DOHH2 (cell line): ENCODE results near the gene CPED1.
"Not testable (repeated sequence)": the region's sequence is repeated elsewhere in the genome, so short reads cannot be mapped to it uniquely, and the experiment has no call there.

Experiments used
- H3F3A ChIP-seq: fragments of 200-600 bp; sonication (generic), shearing (Covaris generic); 2 replicates; pipeline ENCODE4 v1.6.0; 2016; ENCODE audit warnings: antibody characterized with exemption, mild to moderate bottlenecking; ENCODE audit not compliant: control insufficient read depth, insufficient read depth
- H3K27ac ChIP-seq: fragments of 200-600 bp; sonication (generic); 2 replicates; pipeline ENCODE4 v1.5.1; 2014; ENCODE audit warnings: low read depth, mild to moderate bottlenecking, low read length, moderate library complexity
- H3K27me3 ChIP-seq: fragments of 200-600 bp; sonication (generic); 2 replicates; pipeline ENCODE4 v1.6.1; 2014; ENCODE audit warnings: mild to moderate bottlenecking, low read length, mixed read lengths; ENCODE audit not compliant: control insufficient read depth
- H3K36me3 ChIP-seq: fragments of 200-600 bp; sonication (generic); 2 replicates; pipeline ENCODE4 v1.6.1; 2014; ENCODE audit warnings: mild to moderate bottlenecking, low read length, moderate library complexity, mixed read lengths; ENCODE audit not compliant: control insufficient read depth
- H3K4me1 ChIP-seq: fragments of 200-600 bp; sonication (generic); 2 replicates; pipeline ENCODE4 v1.6.1; 2014; ENCODE audit warnings: mild to moderate bottlenecking, low read length, mixed read lengths; ENCODE audit not compliant: control insufficient read depth
- H3K4me2 ChIP-seq: fragments of 200-600 bp; sonication (generic); 2 replicates; pipeline ENCODE4 v1.6.0; 2014; ENCODE audit warnings: mild to moderate bottlenecking, low read length, moderate library complexity
- H3K4me3 ChIP-seq: fragments of 200-600 bp; sonication (generic); 2 replicates; pipeline ENCODE4 v1.5.1; 2014; ENCODE audit warnings: mild to moderate bottlenecking, low read length, mixed read lengths
- H3K79me2 ChIP-seq: fragments of 200-600 bp; sonication (generic); 2 replicates; pipeline ENCODE4 v1.6.1; 2014; ENCODE audit warnings: mild to moderate bottlenecking, low read length, mixed read lengths; ENCODE audit not compliant: control insufficient read depth
- H3K9me2 ChIP-seq: fragments of 200-600 bp; sonication (generic); replicated peaks from 2 replicates; pipeline ENCODE4 v1.6.1; 2014; ENCODE audit warnings: mild to moderate bottlenecking, low read length, mixed read lengths; ENCODE audit not compliant: control insufficient read depth
- H3K9me3 ChIP-seq: fragments of 200-600 bp; sonication (generic); 2 replicates; pipeline ENCODE4 v1.6.1; 2014; ENCODE audit warnings: antibody characterized with exemption, low read length, mixed read lengths; ENCODE audit not compliant: control insufficient read depth, insufficient read depth
- H4K20me1 ChIP-seq: fragments of 200-600 bp; sonication (generic); 2 replicates; pipeline ENCODE4 v1.6.0; 2014; ENCODE audit warnings: low read depth, mild to moderate bottlenecking, antibody characterized with exemption, low read length, moderate library complexity; ENCODE audit not compliant: control insufficient read depth, insufficient read depth
- EZH2phosphoT487 ChIP-seq: fragments of 200-600 bp; sonication (generic); IDR thresholded peaks from 2 replicates; pipeline ENCODE4 v1.6.1; 2017; ENCODE audit warnings: borderline replicate concordance, mild to moderate bottlenecking, antibody characterized with exemption, low read length, moderate library complexity, mixed read lengths
- TF ChIP-seq, protein P1 (sequence below): fragments of 200-600 bp; sonication (generic); IDR thresholded peaks from one replicate; pipeline ENCODE4 v1.5.1; 2014; ENCODE audit warnings: antibody characterized with exemption, mild to moderate bottlenecking, low read depth, low read length; ENCODE audit not compliant: poor library complexity, severe bottlenecking

The CPED1 gene

DNA sequence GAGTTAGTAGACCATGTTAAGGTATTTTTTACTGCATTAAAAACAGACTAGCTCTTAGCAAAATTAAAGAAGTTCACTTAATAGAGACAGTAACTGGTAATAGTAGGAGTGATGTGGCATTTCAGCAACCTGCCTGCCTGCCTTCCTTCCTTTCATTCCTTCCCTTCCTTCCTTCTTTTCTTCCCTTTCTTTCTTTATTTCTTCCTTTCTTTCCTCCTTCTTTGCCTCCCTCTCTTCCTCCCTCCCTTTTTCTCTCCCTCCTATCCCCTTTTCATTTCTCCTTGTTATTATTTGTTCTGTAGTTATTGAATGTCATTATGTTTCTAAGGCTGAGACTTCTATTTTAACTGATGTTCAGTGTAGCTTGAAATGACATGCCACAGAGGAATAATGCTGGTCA lies 193.8 kb downstream of the CPED1 start:
- peaks cover 18% of the 10 kb centered on the region for H3K36me3 ChIP-seq
- no peaks in the 10 kb centered on the region for H3K79me2 ChIP-seq
- no peaks in the 10 kb centered on the region for H3K9me3 ChIP-seq
- peak overlapping the region; percentile 77 for H3K4me2 ChIP-seq
- H3F3A ChIP-seq = peaks cover 5% of the 10 kb centered on the region; the same call in 1 of the 2 replicates
- peaks cover 80% of the 10 kb centered on the region for H3K4me1 ChIP-seq
- no peak for TF ChIP-seq EZH2phosphoT487
- TF ChIP-seq, protein P1, sequence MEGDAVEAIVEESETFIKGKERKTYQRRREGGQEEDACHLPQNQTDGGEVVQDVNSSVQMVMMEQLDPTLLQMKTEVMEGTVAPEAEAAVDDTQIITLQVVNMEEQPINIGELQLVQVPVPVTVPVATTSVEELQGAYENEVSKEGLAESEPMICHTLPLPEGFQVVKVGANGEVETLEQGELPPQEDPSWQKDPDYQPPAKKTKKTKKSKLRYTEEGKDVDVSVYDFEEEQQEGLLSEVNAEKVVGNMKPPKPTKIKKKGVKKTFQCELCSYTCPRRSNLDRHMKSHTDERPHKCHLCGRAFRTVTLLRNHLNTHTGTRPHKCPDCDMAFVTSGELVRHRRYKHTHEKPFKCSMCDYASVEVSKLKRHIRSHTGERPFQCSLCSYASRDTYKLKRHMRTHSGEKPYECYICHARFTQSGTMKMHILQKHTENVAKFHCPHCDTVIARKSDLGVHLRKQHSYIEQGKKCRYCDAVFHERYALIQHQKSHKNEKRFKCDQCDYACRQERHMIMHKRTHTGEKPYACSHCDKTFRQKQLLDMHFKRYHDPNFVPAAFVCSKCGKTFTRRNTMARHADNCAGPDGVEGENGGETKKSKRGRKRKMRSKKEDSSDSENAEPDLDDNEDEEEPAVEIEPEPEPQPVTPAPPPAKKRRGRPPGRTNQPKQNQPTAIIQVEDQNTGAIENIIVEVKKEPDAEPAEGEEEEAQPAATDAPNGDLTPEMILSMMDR = no peak
- H4K20me1 ChIP-seq = no peaks in the 10 kb centered on the region
- peak overlapping the region; percentile 90; the same call in 1 of the 2 replicates for H3K27ac ChIP-seq
- peak overlapping the region; percentile 8; the same call in 1 of the 2 replicates for H3K4me3 ChIP-seq
- no peaks in the 10 kb centered on the region for H3K9me2 ChIP-seq
- H3K27me3 ChIP-seq = no peaks in the 10 kb centered on the region

DNA sequence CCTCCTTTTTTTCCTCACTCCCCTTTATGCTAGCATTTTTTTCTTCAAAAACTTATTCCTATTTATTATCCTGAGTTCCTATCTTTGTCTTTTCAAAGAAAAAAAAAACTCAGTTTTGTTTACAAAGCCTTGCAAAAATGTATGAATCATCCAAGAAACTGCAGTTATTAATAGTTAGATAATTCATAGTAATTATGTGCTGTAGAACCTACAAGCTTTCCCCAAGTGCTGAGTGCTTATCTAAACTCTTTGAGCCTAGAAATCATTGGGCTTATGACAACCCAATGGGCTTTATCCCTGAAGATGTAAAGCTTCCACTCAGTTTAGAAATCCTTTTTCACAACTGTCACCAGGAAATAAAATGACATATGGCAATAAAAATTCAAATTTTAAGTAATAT lies 194.4 kb downstream of the CPED1 start:
- no peaks in the 10 kb centered on the region for H3K9me2 ChIP-seq
- peaks cover 3% of the 10 kb centered on the region; the same call in 1 of the 2 replicates for H3F3A ChIP-seq
- no peaks in the 10 kb centered on the region for H3K9me3 ChIP-seq
- no peaks in the 10 kb centered on the region for H3K79me2 ChIP-seq
- no peaks in the 10 kb centered on the region for H3K27me3 ChIP-seq
- H3K4me3 ChIP-seq = no peak overlapping the region
- H4K20me1 ChIP-seq = no peaks in the 10 kb centered on the region
- H3K27ac ChIP-seq = peak overlapping the region; percentile 90; the same call in 1 of the 2 replicates
- peaks cover 78% of the 10 kb centered on the region for H3K4me1 ChIP-seq
- H3K4me2 ChIP-seq = peak overlapping the region; percentile 77
- TF ChIP-seq, protein P1 = no peak
- no peak for TF ChIP-seq EZH2phosphoT487
- peaks cover 18% of the 10 kb centered on the region for H3K36me3 ChIP-seq

DNA sequence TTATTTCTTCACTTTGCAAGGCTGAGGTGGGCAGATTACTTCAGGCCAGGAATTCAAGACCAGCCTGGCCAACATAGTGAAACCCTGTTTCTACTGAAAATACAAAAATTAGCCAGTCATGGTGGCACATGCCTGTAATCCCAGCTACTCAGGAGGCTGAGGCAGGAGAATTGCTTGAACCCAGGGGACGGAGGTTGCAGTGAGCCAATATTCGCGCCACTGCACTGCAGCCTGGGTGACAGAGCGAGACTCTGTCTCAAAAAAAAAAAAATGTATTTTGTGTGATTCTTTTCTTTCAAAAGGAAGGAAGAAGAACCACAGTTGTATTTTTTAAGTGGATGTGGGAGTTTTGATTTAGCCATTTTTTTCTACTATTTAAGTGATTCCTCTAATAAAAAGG lies 195.4 kb downstream of the CPED1 start:
- peak overlapping the region; percentile 12; the same call in 1 of the 2 replicates for H3K4me3 ChIP-seq
- not testable (repeated sequence) for H3F3A ChIP-seq, H3K9me2 ChIP-seq, H3K79me2 ChIP-seq, H4K20me1 ChIP-seq, H3K9me3 ChIP-seq, H3K27me3 ChIP-seq
- peak overlapping the region; percentile 77 for H3K4me2 ChIP-seq
- peaks cover 14% of the 10 kb centered on the region for H3K36me3 ChIP-seq
- H3K27ac ChIP-seq = peak overlapping the region; percentile 90; the same call in 1 of the 2 replicates
- H3K4me1 ChIP-seq = peaks cover 69% of the 10 kb centered on the region

DNA sequence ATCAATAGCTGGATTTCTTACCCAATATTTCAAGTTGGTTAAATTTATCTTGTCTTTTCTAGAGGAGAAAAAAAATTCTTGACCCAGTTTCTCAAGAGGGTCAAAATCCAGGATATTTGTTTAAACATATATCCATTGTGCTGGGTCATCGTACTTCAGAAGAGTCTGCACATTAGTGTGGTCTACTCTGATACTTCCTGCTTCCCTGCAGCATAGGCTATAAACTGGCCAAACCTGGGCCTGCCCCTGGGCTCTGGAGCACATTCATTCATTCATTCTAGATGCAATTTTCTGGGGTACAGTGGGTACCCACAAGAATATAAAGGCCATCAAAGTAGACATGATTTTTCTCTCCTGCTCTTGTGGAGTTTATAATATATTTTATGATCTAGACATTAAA lies 198.2 kb downstream of the CPED1 start:
- H3K27ac ChIP-seq = no peak overlapping the region

More for the DNA sequence above, 198.2 kb downstream of the CPED1 start:
- Histone ChIP-seq H3K4me3 (no peak overlapping the region), H3F3A (no peaks in the 10 kb centered on the region), H3K4me2 (no peak overlapping the region), H3K79me2 (no peaks in the 10 kb centered on the region), H3K4me1 (peaks cover 40% of the 10 kb centered on the region), H3K9me3 (peaks cover 10% of the 10 kb centered on the region; the same call in 1 of the 2 replicates), H4K20me1 (no peaks in the 10 kb centered on the region), H3K36me3 (peaks cover 5% of the 10 kb centered on the region), H3K27me3 (no peaks in the 10 kb centered on the region), H3K9me2 (no peaks in the 10 kb centered on the region)
- no peak for TF ChIP-seq EZH2phosphoT487
- TF ChIP-seq, protein P1 = no peak
